Endothelial cell of umbilical vein (primary cell): Measurements from ENCODE around the gene IL21. TPM values are rescaled to one million over a fixed set of nuclear protein-coding genes. Genes with fewer than 3 reads are reported as not detected.

Source experiments
- polyA plus RNA-seq, 4 experiments: library from polyadenylated mRNA; depleted of rRNA in 3 of 4; stranded (reverse) in 3 of 4; unstranded in 1 of 4; fragments of >200 nt; gene quantifications; 2 replicates each; pipeline versions ENCODE4 v1.2.1 to v1.2.3, GENCODE V29; 2011 to 2012; ENCODE audit warnings: missing spikeins in 1 of 4
- total RNA-seq: library from RNA; stranded (reverse); gene quantifications from 2 replicates; pipeline ENCODE4 v1.2.3, GENCODE V29; 2021

IL21 gene
- total and polyA plus RNA-seq, 2 donors (not counting 3 experiments of a cell fraction or from before 2014, with no cell fraction given), result not detected

Other genes with a start within 250 kb of the IL21 start
- gene ADAD1, start 242.1 kb downstream of the IL21 start, total RNA-seq, result not detected in 2 replicates
- gene ADAD1, start 242.1 kb downstream of the IL21 start, polyA plus RNA-seq, result not detected in 2 replicates
- not detected in 2 replicates for gene IL2, start 164.3 kb downstream of the IL21 start, total RNA-seq
- gene IL2, start 164.3 kb downstream of the IL21 start, polyA plus RNA-seq, result not detected in 2 replicates
- 2.1 and 2.3 TPM in 2 replicates for gene BBS12, start 111.6 kb upstream of the IL21 start, total RNA-seq
- gene BBS12, start 111.6 kb upstream of the IL21 start, polyA plus RNA-seq, result 0.91 and 0.99 TPM in 2 replicates
- gene FGF2, start 205.8 kb upstream of the IL21 start, total RNA-seq, result 16.3 and 23.9 TPM in 2 replicates
- gene FGF2, start 205.8 kb upstream of the IL21 start, polyA plus RNA-seq, result 3.7 and 4.6 TPM in 2 replicates